K562 (cell line): Measurements from ENCODE around the gene SLC17A2. TPM values are rescaled to one million over a fixed set of nuclear protein-coding genes. Genes with fewer than 3 reads are reported as not detected.

ENCODE experiments used
- ATAC-seq: fragments of 200-7000 bp; cut with Tn5 transposase; 3 replicates; pipeline ENCODE4 v1.9.1; 2020; ENCODE audit warnings: moderate library complexity
- BruUV-seq: library from RNA; stranded (reverse); fragments of 400-500 nt; replicated peaks from 2 replicates; lab custom pipeline; 2021; lab: Mats Ljungman, UMichigan
- CTCF ChIA-PET: fragments of 300-600 bp; formaldehyde crosslinking; extraction: SDS; loops from one replicate; lab custom pipeline; 2021; ENCODE audit warnings: low intra/inter-chr PET ratio; lab: Yijun Ruan, JAX
- POLR2A ChIA-PET: fragments of 300-600, 350-650 bp; sonication (Branson Sonifier 250); formaldehyde crosslinking; extraction: SDS; loops from one replicate; lab custom pipeline; 2021; ENCODE audit warnings: antibody characterized with exemption, inconsistent platforms; lab: Yijun Ruan, JAX
- DNase-seq, 4 experiments: peaks; one replicate each; pipeline versions ENCODE4 v3.0.0 to v3.0.0-alpha.2; 2011 to 2018; ENCODE audit warnings: low spot score in 3 of 4, mixed read lengths in 3 of 4; ENCODE audit errors: extremely low read depth in 1 of 4
- FAIRE-seq: peaks from 2 replicates; lab custom pipeline; 2011; peaks lifted over from hg19 to GRCh38; lab: Jason Lieb, UNC
- H2AFZ ChIP-seq: 2 replicates; pipeline ENCODE4 v1.6.0; 2011; ENCODE audit warnings: low read depth, low read length, control low read depth, inconsistent platforms
- H3K27ac ChIP-seq: fragments of 200-600 bp; 3 replicates; pipeline ENCODE4 v1.8.0; 2011; ENCODE audit warnings: low read depth, mild to moderate bottlenecking, control low read depth, inconsistent platforms, low read length, moderate library complexity, mixed read lengths; ENCODE audit errors: extremely low read depth
- H3K27me3 ChIP-seq, 2 experiments: fragments of 300-600 bp in 1 of 2; 2 replicates in 1 of 2; 3 replicates in 1 of 2; pipeline versions ENCODE4 v1.6.0 to v1.8.0; 2011; ENCODE audit warnings: inconsistent platforms in 2 of 2, low read length in 2 of 2, mild to moderate bottlenecking in 1 of 2, mixed read lengths in 1 of 2, moderate library complexity in 1 of 2; ENCODE audit not compliant: control insufficient read depth in 2 of 2, insufficient read depth in 2 of 2
- H3K36me3 ChIP-seq: fragments of 300-600 bp; 3 replicates; pipeline ENCODE4 v1.8.0; 2011; ENCODE audit warnings: mild to moderate bottlenecking, low read length, inconsistent platforms; ENCODE audit not compliant: control insufficient read depth, insufficient read depth
- H3K4me1 ChIP-seq, 2 experiments: fragments of 200-600 bp in 1 of 2; replicated peaks in 1 of 2; 2 replicates in 1 of 2; 3 replicates in 1 of 2; pipeline versions ENCODE4 v1.5.1 to v1.8.0; 2011; ENCODE audit warnings: inconsistent platforms in 2 of 2, low read length in 2 of 2, mild to moderate bottlenecking in 1 of 2, mixed read lengths in 1 of 2, moderate library complexity in 1 of 2; ENCODE audit not compliant: control insufficient read depth in 2 of 2, insufficient read depth in 2 of 2
- H3K4me2 ChIP-seq: 2 replicates; pipeline ENCODE4 v1.6.1; 2011; ENCODE audit warnings: low read length, control low read depth, inconsistent platforms, mixed read lengths; ENCODE audit not compliant: insufficient read depth
- H3K4me3 ChIP-seq: fragments of 200-600 bp; sonication (generic), shearing (Covaris generic); 2 replicates; pipeline ENCODE4 v1.5.1; 2016; ENCODE audit warnings: control low read depth, inconsistent platforms
- H3K79me2 ChIP-seq: fragments of 200-600 bp; 3 replicates; pipeline ENCODE4 v1.8.0; 2011; ENCODE audit warnings: low read length, inconsistent platforms; ENCODE audit not compliant: control insufficient read depth, insufficient read depth
- H3K9ac ChIP-seq, 2 experiments: 2 replicates each; pipeline versions ENCODE4 v1.6.0 to v1.6.1; 2011; ENCODE audit warnings: low read depth in 2 of 2, low read length in 2 of 2, control low read depth in 1 of 2, inconsistent platforms in 1 of 2, mild to moderate bottlenecking in 1 of 2, mixed read lengths in 1 of 2; ENCODE audit not compliant: insufficient read depth in 1 of 2
- H3K9me1 ChIP-seq: one replicate; pipeline ENCODE4 v1.6.0; 2011; ENCODE audit warnings: inconsistent platforms, mild to moderate bottlenecking, low read length, moderate library complexity; ENCODE audit not compliant: control insufficient read depth, insufficient read depth
- H3K9me3 ChIP-seq: replicated peaks from 2 replicates; pipeline ENCODE4 v1.5.1; 2011; ENCODE audit warnings: low read depth, low read length, inconsistent platforms; ENCODE audit not compliant: control insufficient read depth, insufficient read depth
- H4K20me1 ChIP-seq: replicated peaks from 2 replicates; pipeline ENCODE4 v1.6.1; 2011; ENCODE audit warnings: low read length, inconsistent platforms, mixed read lengths; ENCODE audit not compliant: control insufficient read depth, insufficient read depth
- NFIC ChIP-seq: fragments of 450-650 bp; IDR thresholded peaks from 2 replicates; pipeline ENCODE4 v1.6.1; 2017; ENCODE audit warnings: mild to moderate bottlenecking, inconsistent platforms
- SPI1 ChIP-seq: IDR thresholded peaks from 2 replicates; pipeline ENCODE4 v1.6.1; 2011; ENCODE audit warnings: low read depth, low read length, control low read depth, borderline replicate concordance
- in situ Hi-C: fragments of 300-500 bp; cut with MboI; formaldehyde crosslinking; loops from 4 replicates; pipeline ENCODE4 v1.15.0; 2018; ENCODE audit warnings: inconsistent platforms, mixed read lengths
- intact Hi-C: fragments of 100-400 bp; cut with micrococcal nuclease; formaldehyde crosslinking; loops from 2 replicates; pipeline ENCODE4 v1.14.2; 2022
- polyA plus RNA-seq, 8 experiments: library from polyadenylated mRNA; depleted of rRNA in 4 of 8; stranded (reverse) in 5 of 8; unstranded in 3 of 8; fragments of >200 nt; fragmentation: Nextera tagmentation in 2 of 8; fragmentation: Illumina TruSeq in 1 of 8; extraction: Ambion mirVana in 2 of 8; extraction: Trizol in 1 of 8; gene quantifications; 2 replicates each; pipeline versions ENCODE4 v1.2.1 to v1.2.3, GENCODE V29; 2011 to 2014; ENCODE audit warnings: inconsistent platforms in 1 of 8, missing spikeins in 1 of 8
- total RNA-seq, 7 experiments: library from RNA; depleted of rRNA in 6 of 7; stranded (reverse); fragments of >200 nt in 6 of 7; fragmentation: Illumina TruSeq in 2 of 7; extraction: Trizol in 2 of 7; gene quantifications; 2 replicates each; pipeline versions ENCODE4 v1.2.1 to v1.2.3, GENCODE V29; 2011 to 2021; ENCODE audit warnings: low replicate concordance in 1 of 7
- TF ChIP-seq, protein P1 (sequence below): conservative IDR thresholded peaks from 2 replicates; pipeline ENCODE4 v1.6.1; 2011; ENCODE audit warnings: low read depth, mild to moderate bottlenecking, low read length; ENCODE audit not compliant: control insufficient read depth
- TF ChIP-seq, protein P2 (sequence below): fragments of 450-650 bp; IDR thresholded peaks from 2 replicates; pipeline ENCODE4 v1.6.1; 2016; ENCODE audit warnings: antibody characterized with exemption

Gene SLC17A2
- total and polyA plus RNA-seq, 9 of the 15 experiments (the other 6 are each of a cell fraction or from before 2014, with no cell fraction given): not detected

DNA sequence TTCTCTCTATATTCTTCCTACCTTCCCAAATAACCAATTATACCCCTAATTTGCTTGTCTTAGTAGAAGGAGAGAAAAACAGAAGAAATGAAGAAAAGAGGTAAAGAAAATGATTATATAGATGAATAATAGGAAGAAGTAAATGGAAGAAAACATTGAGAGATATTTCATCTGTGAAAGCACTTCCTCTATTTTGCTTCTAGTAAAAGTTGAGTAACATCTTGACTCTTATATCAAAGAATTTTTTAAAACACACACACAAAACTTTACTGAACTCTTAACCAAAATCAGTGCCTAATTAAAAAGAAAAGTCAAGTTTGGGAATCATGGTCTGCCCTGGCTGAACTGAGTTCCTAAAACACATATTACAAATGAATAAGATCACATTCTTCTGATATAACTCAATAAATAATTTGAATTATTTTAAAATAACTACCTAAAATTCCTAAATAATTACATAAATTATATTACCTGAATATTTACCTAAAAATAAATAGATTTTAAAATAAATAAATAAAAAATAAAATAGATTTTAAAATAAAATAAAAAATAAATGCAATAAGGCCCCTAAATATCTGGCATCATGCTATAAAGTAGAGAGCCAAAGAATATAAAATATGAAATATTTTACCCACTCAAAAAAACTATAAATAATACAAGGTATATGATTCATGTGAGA is 8.8 kb downstream of the SLC17A2 start:
- no TSS peak for BruUV-seq
- H3K27ac ChIP-seq: no peak overlapping the region
- POLR2A ChIA-PET: no interaction called here
- TF ChIP-seq, protein P1, sequence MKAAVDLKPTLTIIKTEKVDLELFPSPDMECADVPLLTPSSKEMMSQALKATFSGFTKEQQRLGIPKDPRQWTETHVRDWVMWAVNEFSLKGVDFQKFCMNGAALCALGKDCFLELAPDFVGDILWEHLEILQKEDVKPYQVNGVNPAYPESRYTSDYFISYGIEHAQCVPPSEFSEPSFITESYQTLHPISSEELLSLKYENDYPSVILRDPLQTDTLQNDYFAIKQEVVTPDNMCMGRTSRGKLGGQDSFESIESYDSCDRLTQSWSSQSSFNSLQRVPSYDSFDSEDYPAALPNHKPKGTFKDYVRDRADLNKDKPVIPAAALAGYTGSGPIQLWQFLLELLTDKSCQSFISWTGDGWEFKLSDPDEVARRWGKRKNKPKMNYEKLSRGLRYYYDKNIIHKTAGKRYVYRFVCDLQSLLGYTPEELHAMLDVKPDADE: no peak
- peak; percentile 43; the same call in 1 of the 2 replicates for TF ChIP-seq SPI1
- TF ChIP-seq, protein P2, sequence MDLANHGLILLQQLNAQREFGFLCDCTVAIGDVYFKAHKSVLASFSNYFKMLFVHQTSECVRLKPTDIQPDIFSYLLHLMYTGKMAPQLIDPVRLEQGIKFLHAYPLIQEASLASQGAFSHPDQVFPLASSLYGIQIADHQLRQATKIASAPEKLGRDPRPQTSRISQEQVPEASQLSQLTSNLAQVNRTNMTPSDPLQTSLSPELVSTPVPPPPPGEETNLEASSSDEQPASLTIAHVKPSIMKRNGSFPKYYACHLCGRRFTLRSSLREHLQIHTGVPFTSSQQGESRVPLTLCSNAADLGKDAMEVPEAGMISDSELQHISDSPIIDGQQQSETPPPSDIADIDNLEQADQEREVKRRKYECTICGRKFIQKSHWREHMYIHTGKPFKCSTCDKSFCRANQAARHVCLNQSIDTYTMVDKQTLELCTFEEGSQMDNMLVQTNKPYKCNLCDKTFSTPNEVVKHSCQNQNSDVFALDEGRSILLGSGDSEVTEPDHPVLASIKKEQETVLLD: no peak
- no peak for TF ChIP-seq NFIC
- TF ChIP-seq, all 486 proteins: peak for 1
- H2AFZ ChIP-seq: no peak overlapping the region
- H3K79me2 ChIP-seq: no peaks in the 10 kb centered on the region
- no peaks in the 10 kb centered on the region for H3K9me1 ChIP-seq
- H3K4me3 ChIP-seq: no peak overlapping the region
- no peaks in the 10 kb centered on the region for H3K9me3 ChIP-seq
- DNase-seq (no peak), FAIRE-seq (no peak), ATAC-seq (no peak)
- H3K9ac ChIP-seq: no peak overlapping the region
- CTCF ChIA-PET: no interaction called here
- no peak overlapping the region for H3K4me2 ChIP-seq
- peaks cover 2 to 27% of the 10 kb centered on the region in 2 experiments; a peak in 3 of 5 replicates for H3K27me3 ChIP-seq
- in situ Hi-C loops (no loop called here), intact Hi-C loops (no loop called here)
- H3K36me3 ChIP-seq: no peaks in the 10 kb centered on the region
- no peaks in the 10 kb centered on the region for H4K20me1 ChIP-seq
- H3K4me1 ChIP-seq: no peaks in the 10 kb centered on the region; a peak in 1 of 5 replicates
